GM10266 (cell line): ENCODE results near the gene ARAP1.
A peak's percentile ranks its signal among the peaks of the same experiment; 100 is the strongest.

ENCODE experiments used
- DNase-seq: peaks from one replicate; pipeline ENCODE4 v3.0.0; 2012; ENCODE audit errors: extremely low spot score
- CTCF ChIP-seq: IDR thresholded peaks from 2 replicates; pipeline ENCODE4 v1.5.1; 2012; ENCODE audit warnings: mild to moderate bottlenecking, low read depth; ENCODE audit not compliant: control insufficient read depth, insufficient read depth; ENCODE audit errors: missing control alignments

ARAP1 gene

GRCh38 chr11:72642043-72642883 is 109.9 kb downstream of the ARAP1 start:
- TF ChIP-seq CTCF: no peak
- DNase-seq: peak; percentile 68

DNA sequence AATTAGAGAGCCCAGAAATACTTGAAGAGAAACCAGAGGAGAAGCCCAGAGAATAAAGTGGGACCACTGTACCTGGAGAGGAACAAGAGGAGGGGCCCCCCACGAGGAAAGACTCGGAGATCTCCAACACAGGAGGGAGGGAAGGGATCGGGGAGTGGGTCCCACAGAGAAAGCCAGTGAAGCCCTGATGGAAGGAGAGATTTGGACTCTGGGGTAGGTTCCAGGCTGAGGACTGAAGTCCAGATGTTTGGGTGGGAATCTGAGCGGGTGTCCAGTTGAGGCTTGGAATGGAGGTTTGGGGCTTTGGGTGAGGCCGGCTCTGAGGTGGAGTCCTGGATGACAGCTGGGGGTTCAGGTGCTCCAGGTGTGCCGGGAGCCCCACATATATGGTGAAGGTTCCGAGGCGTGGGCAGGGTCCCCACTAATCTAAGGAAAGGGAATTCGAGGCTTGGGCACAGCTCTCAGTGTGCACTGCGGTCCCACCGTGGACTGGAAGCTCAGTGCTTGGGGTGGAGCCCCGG is 110.6 kb downstream of the ARAP1 start:
- no peak for DNase-seq

GRCh38 chr11:72639502-72640375 is 112.5 kb downstream of the ARAP1 start:
- TF ChIP-seq CTCF: no peak
- DNase-seq: no peak

More for the DNA sequence above, 110.6 kb downstream of the ARAP1 start:
- no peak for TF ChIP-seq CTCF

- no peak for TF ChIP-seq CTCF
- no peak for DNase-seq
Measured at GRCh38 chr11:72637926-72638325, 114.3 kb downstream of the ARAP1 start.

DNA sequence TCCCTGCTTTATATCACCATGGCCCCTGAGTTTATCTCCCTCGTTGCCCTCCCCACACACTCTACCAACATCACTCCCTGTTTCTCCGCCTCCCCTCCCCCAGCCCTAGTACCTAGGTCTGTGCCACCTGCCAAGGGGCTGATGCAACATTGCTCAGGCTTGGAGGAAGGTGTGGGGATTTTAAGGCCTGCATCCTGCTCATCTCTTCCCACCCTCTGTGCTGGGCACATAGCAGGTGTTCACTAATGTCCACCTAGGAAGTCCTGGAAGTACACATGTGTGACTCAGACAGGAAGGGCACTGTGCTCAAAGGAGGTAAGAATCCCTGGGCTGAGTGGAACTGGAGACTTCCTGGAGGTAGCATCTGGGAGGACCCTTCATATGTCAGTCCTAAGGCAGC is 115.0 kb downstream of the ARAP1 start:
- DNase-seq: no peak
- no peak for TF ChIP-seq CTCF

DNA sequence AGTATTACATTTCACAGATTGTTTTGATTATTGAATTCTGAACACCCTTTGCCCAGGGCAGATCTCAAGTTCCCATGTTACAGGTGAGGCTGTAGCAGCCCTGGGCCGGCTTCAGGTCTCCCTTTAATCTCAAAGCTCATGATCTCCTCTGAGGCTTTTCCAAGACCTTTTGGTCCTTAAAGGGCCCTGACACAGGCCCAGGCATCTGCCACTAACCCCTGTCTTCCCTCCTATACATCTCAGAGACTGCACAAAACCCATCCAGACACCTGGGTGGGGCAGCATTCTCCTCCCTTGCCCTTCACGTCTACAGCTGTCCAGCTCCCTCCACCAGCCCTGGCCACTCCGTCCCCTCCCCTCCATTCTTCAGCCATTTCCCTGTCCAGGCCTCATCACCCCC is 115.8 kb downstream of the ARAP1 start:
- no peak for TF ChIP-seq CTCF

More for the DNA sequence above, 115.8 kb downstream of the ARAP1 start:
- no peak for DNase-seq
